H1 (cell line): Measurements from ENCODE around the gene RAB11B. TPM values are rescaled to one million over a fixed set of nuclear protein-coding genes. Genes with fewer than 3 reads are reported as not detected.

Experiments used
- CTCF ChIA-PET: fragments of 300-600 bp; sonication (Branson Sonifier 250); formaldehyde crosslinking; loops from one replicate; lab custom pipeline; 2021; ENCODE audit not compliant: partially characterized antibody; lab: Charles Lee
- POLR2A ChIA-PET: fragments of 300-600 bp; sonication (Branson Sonifier 250); formaldehyde crosslinking; loops from one replicate; lab custom pipeline; 2021; ENCODE audit warnings: inconsistent platforms; ENCODE audit not compliant: partially characterized antibody; lab: Charles Lee
- DNase-seq, 2 experiments: peaks; one replicate each; pipeline versions ENCODE4 v3.0.0 to v3.0.0-alpha.2; 2010 to 2022; ENCODE audit warnings: low spot score in 2 of 2, low read depth in 1 of 2, mixed read lengths in 1 of 2
- FAIRE-seq: peaks from 2 replicates; lab custom pipeline; 2011; peaks lifted over from hg19 to GRCh38; lab: Jason Lieb, UNC
- H2AFZ ChIP-seq: 2 replicates; pipeline ENCODE4 v1.8.1; 2012; ENCODE audit warnings: low read length, inconsistent platforms
- H2AK5ac ChIP-seq: 2 replicates; pipeline ENCODE4 v1.6.1; 2013; ENCODE audit warnings: low read depth, low read length
- H2BK120ac ChIP-seq: replicated peaks from 2 replicates; pipeline ENCODE3; 2013; ENCODE audit warnings: low read depth, low read length, inconsistent platforms
- H2BK12ac ChIP-seq: 2 replicates; pipeline ENCODE4 v1.6.1; 2013; ENCODE audit warnings: low read depth, low read length
- H2BK15ac ChIP-seq: 2 replicates; pipeline ENCODE4 v1.6.1; 2013; ENCODE audit warnings: low read length
- H2BK20ac ChIP-seq: 2 replicates; pipeline ENCODE4 v1.6.1; 2013; ENCODE audit warnings: low read length
- H2BK5ac ChIP-seq: 2 replicates; pipeline ENCODE4 v1.6.1; 2013; ENCODE audit warnings: low read depth, low read length
- H3K14ac ChIP-seq: 2 replicates; pipeline ENCODE4 v1.6.1; 2013; ENCODE audit warnings: inconsistent platforms; ENCODE audit not compliant: insufficient read length
- H3K18ac ChIP-seq: 2 replicates; pipeline ENCODE4 v1.6.1; 2013; ENCODE audit warnings: low read length; ENCODE audit errors: extremely low read depth
- H3K23ac ChIP-seq: 2 replicates; pipeline ENCODE4 v1.6.1; 2013; ENCODE audit warnings: inconsistent platforms; ENCODE audit not compliant: insufficient read length
- H3K23me2 ChIP-seq: 2 replicates; pipeline ENCODE4 v1.6.1; 2013; ENCODE audit warnings: low read depth, low read length
- H3K27ac ChIP-seq: 2 replicates; pipeline ENCODE4 v1.6.1; 2011; ENCODE audit warnings: low read depth, low read length, inconsistent platforms
- H3K27me3 ChIP-seq, 4 experiments: replicated peaks in 1 of 4; 1 replicate in 1 of 4; 2 replicates in 3 of 4; pipeline versions ENCODE4 v1.6.1 to v1.8.1; 2011 to 2013; ENCODE audit warnings: low read length in 3 of 4, mild to moderate bottlenecking in 3 of 4, inconsistent platforms in 2 of 4, mixed read lengths in 2 of 4, moderate library complexity in 1 of 4; ENCODE audit not compliant: control insufficient read depth in 3 of 4, insufficient read depth in 3 of 4; ENCODE audit errors: extremely low read depth in 1 of 4
- H3K36me3 ChIP-seq, 4 experiments: 2 replicates each; pipeline versions ENCODE4 v1.6.1 to v1.8.1; 2011 to 2013; ENCODE audit warnings: mild to moderate bottlenecking in 4 of 4, low read length in 3 of 4, moderate library complexity in 2 of 4, control low read depth in 1 of 4, inconsistent platforms in 1 of 4; ENCODE audit not compliant: insufficient read depth in 4 of 4, control insufficient read depth in 2 of 4
- H3K4ac ChIP-seq: replicated peaks from 2 replicates; pipeline ENCODE3; 2013; ENCODE audit warnings: low read length, low read depth, mixed read lengths, inconsistent platforms; ENCODE audit not compliant: insufficient read length
- H3K4me1 ChIP-seq, 4 experiments: replicated peaks in 1 of 4; 1 replicate in 1 of 4; 2 replicates in 3 of 4; pipeline versions ENCODE4 v1.6.1 to v1.8.1; 2011 to 2013; ENCODE audit warnings: low read length in 3 of 4, inconsistent platforms in 2 of 4, mixed read lengths in 1 of 4; ENCODE audit not compliant: insufficient read depth in 4 of 4, control insufficient read depth in 3 of 4
- H3K4me2 ChIP-seq, 2 experiments: 2 replicates each; pipeline versions ENCODE4 v1.6.1 to v1.8.1; 2011 to 2013; ENCODE audit warnings: low read depth in 2 of 2, low read length in 2 of 2, control low read depth in 1 of 2, inconsistent platforms in 1 of 2, mild to moderate bottlenecking in 1 of 2; ENCODE audit not compliant: insufficient read depth in 1 of 2
- H3K4me3 ChIP-seq, 4 experiments: fragments of 200-600, 300-600 bp in 1 of 4; sonication (generic), shearing (Covaris generic), sonication (Bioruptor Twin) in 1 of 4; 2 replicates each; pipeline versions ENCODE4 v1.5.1 to v1.8.1; 2011 to 2016; ENCODE audit warnings: low read length in 4 of 4, low read depth in 3 of 4, control low read depth in 2 of 4, inconsistent platforms in 2 of 4, mild to moderate bottlenecking in 2 of 4, mixed read lengths in 1 of 4, moderate library complexity in 1 of 4; ENCODE audit not compliant: insufficient read depth in 2 of 4; ENCODE audit errors: extremely low read depth in 1 of 4
- H3K56ac ChIP-seq: replicated peaks from 2 replicates; pipeline ENCODE3; 2013; ENCODE audit warnings: low read depth, mild to moderate bottlenecking, mixed read lengths, low read length, inconsistent platforms; ENCODE audit not compliant: insufficient read length
- H3K79me1 ChIP-seq: 2 replicates; pipeline ENCODE4 v1.6.1; 2013; ENCODE audit warnings: low read depth, low read length, control low read depth
- H3K79me2 ChIP-seq, 2 experiments: 2 replicates each; pipeline versions ENCODE4 v1.6.1 to v1.8.1; 2012 to 2013; ENCODE audit warnings: low read length in 2 of 2, mild to moderate bottlenecking in 2 of 2, inconsistent platforms in 1 of 2; ENCODE audit not compliant: insufficient read depth in 2 of 2, control insufficient read depth in 1 of 2
- H3K9ac ChIP-seq, 4 experiments: replicated peaks in 1 of 4; 1 replicate in 1 of 4; 2 replicates in 3 of 4; pipeline versions ENCODE4 v1.6.1 to v1.8.1; 2011 to 2013; ENCODE audit warnings: low read depth in 3 of 4, low read length in 3 of 4, control low read depth in 2 of 4, mild to moderate bottlenecking in 2 of 4, moderate library complexity in 2 of 4, inconsistent platforms in 1 of 4; ENCODE audit errors: extremely low read depth in 1 of 4
- H3K9me3 ChIP-seq, 2 experiments: 2 replicates each; pipeline versions ENCODE4 v1.6.1 to v1.8.1; 2012 to 2013; ENCODE audit warnings: mild to moderate bottlenecking in 2 of 2, moderate library complexity in 2 of 2, control low read depth in 1 of 2, inconsistent platforms in 1 of 2, low read depth in 1 of 2, low read length in 1 of 2, mixed read lengths in 1 of 2; ENCODE audit not compliant: insufficient read depth in 2 of 2
- H4K20me1 ChIP-seq, 2 experiments: replicated peaks in 1 of 2; 2 replicates each; pipeline versions ENCODE3 to v1.8.1; 2011 to 2013; ENCODE audit warnings: inconsistent platforms in 2 of 2, low read length in 2 of 2, mild to moderate bottlenecking in 1 of 2; ENCODE audit not compliant: insufficient read depth in 2 of 2, control insufficient read depth in 1 of 2
- H4K5ac ChIP-seq: 2 replicates; pipeline ENCODE4 v1.6.1; 2013; ENCODE audit warnings: low read length, low read depth, mixed read lengths, inconsistent platforms; ENCODE audit not compliant: insufficient read length
- H4K8ac ChIP-seq: 2 replicates; pipeline ENCODE4 v1.8.0; 2013; ENCODE audit warnings: mild to moderate bottlenecking, moderate library complexity, low read length, inconsistent platforms; ENCODE audit not compliant: insufficient read depth; ENCODE audit errors: extremely low read depth
- H4K91ac ChIP-seq: replicated peaks from 2 replicates; pipeline ENCODE3; 2013; ENCODE audit warnings: low read length, mixed read lengths, inconsistent platforms; ENCODE audit not compliant: insufficient read length
- CEBPB ChIP-seq: IDR thresholded peaks from 2 replicates; pipeline ENCODE4 v1.6.1; 2012; ENCODE audit warnings: low read depth, low read length
- EP300 ChIP-seq, 2 experiments: IDR thresholded peaks; 1 replicate in 1 of 2; 2 replicates in 1 of 2; pipeline ENCODE4 v1.6.1; 2011 to 2012; ENCODE audit warnings: low read depth in 2 of 2, low read length in 2 of 2, mild to moderate bottlenecking in 2 of 2, borderline replicate concordance in 1 of 2, inconsistent platforms in 1 of 2, moderate library complexity in 1 of 2
- GABPA ChIP-seq: IDR thresholded peaks from 2 replicates; pipeline ENCODE4 v1.6.1; 2011; ENCODE audit warnings: mild to moderate bottlenecking, low read length, moderate library complexity, borderline replicate concordance; ENCODE audit not compliant: insufficient read depth
- HDAC2 ChIP-seq, 2 experiments: fragments of 300-600 bp in 1 of 2; sonication (generic) in 1 of 2; IDR thresholded peaks; 2 replicates each; pipeline ENCODE4 v1.6.1; 2011 to 2012; ENCODE audit warnings: low read depth in 2 of 2, low read length in 2 of 2, mild to moderate bottlenecking in 2 of 2, moderate library complexity in 2 of 2, borderline replicate concordance in 1 of 2, inconsistent platforms in 1 of 2
- KDM4A ChIP-seq: IDR thresholded peaks from one replicate; pipeline ENCODE4 v1.7.1; 2012; ENCODE audit warnings: low read depth, mild to moderate bottlenecking, moderate library complexity, low read length, inconsistent platforms; ENCODE audit not compliant: severe bottlenecking
- KDM5A ChIP-seq: fragments of 200-600 bp; IDR thresholded peaks from 2 replicates; pipeline ENCODE4 v1.7.1; 2012; ENCODE audit warnings: mild to moderate bottlenecking, low read length, inconsistent platforms, mixed read lengths
- MAFK ChIP-seq: IDR thresholded peaks from 2 replicates; pipeline ENCODE4 v1.6.1; 2012; ENCODE audit warnings: low read depth, mild to moderate bottlenecking, improper control_type of control experiment, low read length
- TCF12 ChIP-seq: IDR thresholded peaks from 2 replicates; pipeline ENCODE4 v1.6.1; 2011; ENCODE audit warnings: low read depth, mild to moderate bottlenecking, low read length
- YY1 ChIP-seq: IDR thresholded peaks from 2 replicates; pipeline ENCODE4 v1.6.1; 2011; ENCODE audit warnings: low read depth, mild to moderate bottlenecking, low read length
- ZNF274 ChIP-seq: IDR thresholded peaks from 2 replicates; pipeline ENCODE4 v1.7.0; 2012; ENCODE audit warnings: low read length, borderline replicate concordance; ENCODE audit errors: extremely low read depth
- WGBS, 2 experiments: shearing (Covaris generic) in 1 of 2; methylation state at CpG; one replicate each; pipeline versions ENCODE4 v1.1.6 to v1.1.7; 2013 to 2015; ENCODE audit warnings: low lambda C conversion rate in 2 of 2, mixed read lengths in 2 of 2, inconsistent platforms in 1 of 2, low coverage in 1 of 2, missing lambda C conversion rate in 1 of 2; ENCODE audit not compliant: insufficient replicate concordance in 2 of 2, insufficient coverage in 1 of 2, insufficient read length in 1 of 2; ENCODE audit errors: extremely low coverage in 1 of 2, missing lambda C conversion rate in 1 of 2; 5-methylcytosine and 5-hydroxymethylcytosine counted together
- polyA plus RNA-seq, 7 experiments: library from polyadenylated mRNA; depleted of rRNA in 3 of 7; stranded (reverse) in 5 of 7; unstranded in 2 of 7; fragments of >200 nt in 5 of 7; fragments of 200-250 nt in 2 of 7; gene quantifications; 1 replicate in 5 of 7; 2 replicates in 1 of 7; 4 replicates in 1 of 7; pipeline versions ENCODE4 v1.2.1 to v1.2.3, GENCODE V29; 2011 to 2013; ENCODE audit warnings: missing spikeins in 2 of 7, mixed read lengths in 2 of 7
- total RNA-seq: library from RNA; stranded (reverse); fragmentation: NEBNext Ultra II Directional; extraction: Animal tissue kit (Norgen Biotek cat#: 25700); gene quantifications from 2 replicates; pipeline ENCODE4 v1.2.1, GENCODE V29; 2021

RAB11B gene
- total and polyA plus RNA-seq, 2 of the 8 experiments (the other 6 are each of a cell fraction or from before 2014, with no cell fraction given) = 50.2 to 85.8 TPM

- no peaks in the 10 kb centered on the region for H3K27me3 ChIP-seq
- peak overlapping the region; percentile 85 to 93 (median 88) for H3K4me3 ChIP-seq
- peaks cover 0 to 22% (median 1%) of the 10 kb centered on the region in 4 experiments; a peak in 2 of 8 replicates for H3K36me3 ChIP-seq
- 0 out of 2 replicates have a peak overlapping the region, but pooled peaks have one; percentile 98 for H3K27ac ChIP-seq
- H3K56ac ChIP-seq = no peak overlapping the region
- no peak overlapping the region for H2BK15ac ChIP-seq
- no peak overlapping the region for H2AFZ ChIP-seq
- peaks cover 3% of the 10 kb centered on the region for H3K23me2 ChIP-seq
- 55% methylated on average over 16 of the region's 16 CpGs; no CpG with 5 or more reads in 1 of the 2 experiments for WGBS, 2 experiments
- peak overlapping the region; percentile 78 to 88 for H3K4me2 ChIP-seq
- FAIRE-seq (no peak), DNase-seq (no peak)
- H2BK120ac ChIP-seq = no peak overlapping the region
- H4K91ac ChIP-seq = no peak overlapping the region
- ChIA-PET POLR2A (interaction anchor here (0.8 to 8.0 kb wide), 25 partner anchors 9 to 134 kb away, joined by 3 to 63 read pairs (median 5); partner anchors contain the start of genes KANK3, MARCHF2 and ZNF414), CTCF (interaction anchor here (0.5 to 5.1 kb wide), 8 partner anchors 12 to 1716 kb away, joined by 3 to 19 read pairs (median 4); partner anchors contain the start of gene MARCHF2)
- H3K79me2 ChIP-seq = peaks cover 57 to 63% of the 10 kb centered on the region in 2 experiments
- H3K23ac ChIP-seq = no peak overlapping the region
- peaks cover 19 to 31% of the 10 kb centered on the region in 2 experiments for H4K20me1 ChIP-seq
- H3K9me3 ChIP-seq = no peaks in the 10 kb centered on the region
- peaks cover 2% of the 10 kb centered on the region; the same call in 1 of the 2 replicates for H3K79me1 ChIP-seq
- H3K18ac ChIP-seq = no peak overlapping the region
- H3K9ac ChIP-seq = peak overlapping the region; percentile 94 to 100 (median 98)
- H3K4ac ChIP-seq = peak overlapping the region; percentile 10
- H2BK5ac ChIP-seq = peak overlapping the region; percentile 98; the same call in 1 of the 2 replicates
- H3K14ac ChIP-seq = no peak overlapping the region
- H2BK20ac ChIP-seq = no peak overlapping the region
- no peak overlapping the region for H4K8ac ChIP-seq
- no peak overlapping the region for H4K5ac ChIP-seq
- H3K4me1 ChIP-seq = peaks cover 7 to 32% (median 22%) of the 10 kb centered on the region in 4 experiments
- H2AK5ac ChIP-seq = no peak overlapping the region
- H2BK12ac ChIP-seq = no peak overlapping the region
- TF ChIP-seq MAFK = no peak
- TF ChIP-seq TCF12 = no peak
- TF ChIP-seq HDAC2 (IDR thresholded peaks at IDR 0.05; ENCODE audit: borderline replicate concordance in 1 of 2, low read depth in 2 of 2, low read length in 2 of 2) = no peak
- no peak for TF ChIP-seq KDM4A
- TF ChIP-seq GABPA = no peak
- no peak for TF ChIP-seq EP300 (IDR thresholded peaks at IDR 0.05; ENCODE audit: borderline replicate concordance in 1 of 2, low read depth in 2 of 2, low read length in 2 of 2)
- TF ChIP-seq YY1 = no peak
- no peak for TF ChIP-seq CEBPB
- TF ChIP-seq KDM5A = no peak
- no peak for TF ChIP-seq ZNF274
These were observed 56.0 kb downstream of the RAB11B start for GRCh38 chr19:8446061-8446709.
